NOMO-1 treated with DMSO at 0.1 percent for 48 hours (cell line): ENCODE data around the gene PARN.
"Not testable (repeated sequence)": the region's sequence is repeated elsewhere in the genome, so short reads cannot be mapped to it uniquely, and the experiment has no call there.

Experiments used
- DNase-seq: peaks from one replicate; lab custom pipeline; 2025; ENCODE audit not compliant: unreplicated experiment; lab: John Stamatoyannopoulos, UW

Gene PARN

GRCh38 chr16:14629919-14630619, at the start of gene PARN:
Gene PARN (minus strand): TSS chr16:14630260. CDS start chr16:14630125, 135 bp downstream.
- peak; percentile 99 for DNase-seq

DNA sequence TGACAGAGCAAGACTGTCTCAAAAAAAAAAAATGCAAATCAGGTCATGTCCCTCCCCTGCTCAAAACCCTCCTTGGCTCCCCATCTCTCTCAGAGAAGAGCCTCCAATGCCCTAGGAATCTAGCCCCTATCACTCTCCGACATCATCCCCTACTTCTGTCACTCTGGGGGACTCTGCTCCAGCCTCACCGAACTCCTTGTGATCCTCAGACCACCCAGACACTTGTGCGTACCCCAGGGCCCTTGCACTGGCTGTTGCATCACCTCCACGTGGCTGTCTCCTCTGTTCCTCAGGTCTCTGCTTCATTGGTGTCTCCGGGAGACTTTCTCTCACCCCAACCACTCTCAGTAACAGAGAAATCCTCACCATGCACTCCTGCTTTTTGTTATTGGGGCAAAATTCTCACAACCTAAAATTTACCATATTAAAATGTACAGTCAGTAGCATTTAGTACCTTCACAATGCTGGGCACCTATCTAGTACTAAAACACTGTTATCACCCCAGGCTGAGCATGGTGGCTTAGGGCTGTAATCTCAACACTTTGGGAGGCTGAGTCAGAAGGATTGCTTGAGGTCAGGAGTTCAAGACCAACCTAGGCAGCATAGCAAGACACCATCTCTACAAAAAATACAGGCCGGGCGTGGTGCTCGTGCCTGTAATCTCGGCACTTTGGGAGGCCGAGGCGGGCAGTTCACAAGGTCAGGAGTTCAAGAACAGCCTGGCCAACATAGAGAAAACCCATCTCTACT, 48.9 kb upstream of the PARN start:
- no peak for DNase-seq

DNA sequence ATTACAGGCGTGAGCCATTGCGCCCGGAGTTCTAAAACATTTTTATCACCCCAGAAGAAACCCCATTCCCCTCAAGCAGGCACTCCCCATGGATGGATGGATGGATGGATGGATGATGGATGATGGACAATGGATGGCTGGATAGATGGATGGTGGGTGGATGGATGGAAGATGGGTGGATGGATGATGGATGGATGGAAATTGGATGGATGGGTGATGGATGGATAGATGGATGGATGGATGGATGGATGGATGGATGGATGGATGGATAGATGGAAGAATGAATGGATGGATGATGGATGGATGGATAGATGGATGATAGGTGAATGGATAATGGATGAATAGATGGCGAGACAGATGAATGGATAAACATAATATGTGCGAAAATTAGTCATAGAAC, 47.6 kb upstream of the PARN start:
- no peak for DNase-seq

DNA sequence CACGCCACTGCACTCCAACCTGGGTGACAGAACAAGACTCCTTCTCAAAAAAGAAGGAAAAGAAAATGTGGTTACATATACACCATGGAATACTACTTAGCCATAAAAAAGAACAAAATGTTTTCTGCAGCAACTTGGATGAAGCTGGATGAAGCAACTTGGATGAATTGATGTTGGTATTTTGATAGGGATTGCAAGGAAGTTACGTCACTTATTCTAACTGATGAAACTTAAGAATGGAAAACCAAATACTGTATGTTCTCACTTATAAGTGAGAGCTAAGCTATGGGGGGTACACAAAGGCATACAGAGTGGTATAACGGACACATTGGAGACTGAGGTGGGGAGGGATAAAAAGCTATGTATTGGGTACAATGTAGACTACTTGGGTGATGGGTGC, 46.6 kb upstream of the PARN start:
- DNase-seq: no peak

DNA sequence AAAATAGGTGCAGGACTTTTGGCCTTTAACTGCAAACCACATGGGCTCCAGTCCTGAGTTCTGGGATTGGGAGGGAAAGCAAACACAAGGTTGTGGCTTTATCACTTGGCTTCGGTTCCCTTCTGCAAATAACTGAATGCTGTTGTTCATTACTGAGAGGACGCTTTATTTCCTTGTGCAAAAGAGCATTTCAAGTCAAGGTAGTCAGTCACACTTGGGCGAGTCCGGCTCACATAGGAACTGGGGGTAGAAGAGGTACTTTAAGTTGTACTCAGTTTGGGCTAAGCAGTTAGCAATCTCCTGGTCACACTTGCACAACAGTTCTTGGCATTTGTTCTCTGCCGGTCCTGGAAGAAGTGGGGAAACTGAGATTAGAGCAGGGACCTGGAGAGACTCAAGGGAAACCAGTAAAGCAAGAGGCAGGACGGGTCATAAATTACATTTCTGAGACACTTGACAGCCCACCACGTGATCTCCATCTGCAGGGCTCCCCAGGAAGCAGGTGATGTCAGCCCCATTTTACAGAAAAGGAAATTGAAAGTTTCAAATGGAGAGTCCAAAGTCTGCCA, 42.4 kb upstream of the PARN start:
- DNase-seq: no peak

- no peak for DNase-seq
Measured at GRCh38 chr16:14669776-14670175, 39.7 kb upstream of the PARN start.

GRCh38 chr16:14668556-14669223, 38.6 kb upstream of the PARN start:
- no peak for DNase-seq

DNA sequence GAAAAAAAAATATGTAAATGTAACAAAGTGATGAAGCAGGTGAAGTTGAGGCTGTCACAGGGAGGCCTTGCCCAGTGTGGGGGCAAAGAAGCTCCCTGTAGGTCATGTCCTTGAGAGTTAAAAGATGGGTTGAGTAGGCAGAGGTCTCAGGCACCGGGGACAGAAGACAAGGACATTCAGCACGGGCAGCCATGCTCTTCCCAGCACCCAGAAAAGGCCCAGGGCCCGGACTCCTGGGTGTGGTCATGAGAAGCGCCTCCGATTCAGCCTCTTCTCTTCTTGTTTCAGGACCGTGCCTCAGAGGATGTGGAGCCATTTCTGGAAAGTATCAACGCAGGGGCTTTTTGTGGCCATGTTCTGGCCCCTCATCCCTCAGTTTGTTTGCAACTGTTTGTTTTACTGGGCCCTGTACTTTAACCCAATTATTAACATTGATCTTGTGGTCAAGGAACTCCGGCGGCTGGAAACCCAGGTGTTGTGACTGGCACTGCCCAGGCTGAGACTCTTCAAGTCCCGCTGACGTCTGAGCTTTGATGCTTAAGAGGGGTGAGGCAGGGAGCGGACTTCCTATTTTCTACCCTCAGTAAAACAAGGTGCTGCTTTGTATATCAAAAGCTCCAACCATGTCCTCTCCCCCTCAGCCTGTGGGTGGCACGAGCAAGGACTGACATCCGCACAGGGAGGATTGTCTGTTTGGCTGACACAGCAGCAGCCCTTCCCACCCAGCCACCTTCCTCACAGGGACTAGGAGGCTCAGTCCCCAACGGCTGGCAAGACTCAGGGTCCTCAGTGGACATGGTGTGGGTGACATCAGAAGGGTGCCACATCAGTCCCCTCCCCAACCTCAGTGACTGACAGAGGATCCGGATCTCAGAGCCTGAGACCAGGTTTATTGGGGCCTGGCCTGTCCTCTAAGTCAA, 37.5 kb upstream of the PARN start:
- DNase-seq: no peak

DNA sequence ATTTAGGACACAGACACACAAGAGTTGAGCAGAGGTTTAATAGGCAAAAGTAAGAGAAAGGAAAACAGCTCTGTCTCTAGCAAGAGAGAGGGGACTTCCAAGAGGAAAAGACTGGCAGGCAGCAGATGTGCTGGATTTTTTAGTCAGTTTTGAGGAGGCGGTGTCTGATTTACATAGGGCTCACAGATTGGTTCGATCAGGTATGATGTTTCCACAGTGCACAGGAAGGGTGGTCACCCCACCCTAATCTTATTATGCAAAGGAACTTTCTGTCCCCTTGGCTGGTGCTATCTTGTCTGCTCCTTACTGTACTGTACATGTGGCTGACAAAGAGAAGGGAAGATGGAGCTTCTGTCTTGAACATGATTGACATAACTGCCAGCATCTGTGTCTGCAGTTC, 28.0 kb upstream of the PARN start:
- DNase-seq: no peak

DNA sequence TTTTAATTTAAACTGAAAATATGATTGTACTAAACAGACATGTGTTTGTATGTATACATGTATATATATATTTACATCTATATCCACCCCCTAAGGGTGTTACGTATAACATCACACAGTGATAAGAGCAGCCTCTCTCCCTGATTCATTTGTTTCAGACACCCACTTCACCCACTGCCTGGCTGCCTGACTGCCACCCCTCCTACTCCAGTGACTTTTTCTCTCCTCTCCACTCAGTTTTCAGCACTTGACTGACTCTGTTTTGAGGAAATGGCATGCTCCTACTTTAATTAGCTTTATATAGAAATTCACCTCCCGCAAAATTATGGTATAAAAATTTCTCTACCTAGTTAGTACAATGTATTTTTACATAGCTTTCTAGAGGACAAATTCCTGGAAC, 22.7 kb upstream of the PARN start:
- DNase-seq: no peak

DNA sequence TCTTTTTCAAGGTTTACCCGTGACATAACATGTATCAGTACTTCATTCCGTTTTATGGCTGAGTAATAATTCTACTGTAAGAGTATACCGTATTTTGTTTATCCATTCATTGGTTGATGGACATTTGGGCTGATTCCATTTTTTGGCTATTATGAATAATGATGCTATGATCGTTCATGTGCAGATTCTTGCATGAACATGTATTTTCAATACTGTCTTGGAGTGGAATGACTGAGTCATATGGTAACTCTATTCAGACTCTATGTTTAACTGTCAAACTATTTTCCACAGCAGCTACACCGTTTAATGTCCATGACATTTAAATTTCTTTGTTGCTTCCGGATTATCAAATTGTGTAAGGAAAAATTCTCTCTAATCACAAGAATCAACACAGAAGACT, 20.6 kb upstream of the PARN start:
- DNase-seq: no peak

DNA sequence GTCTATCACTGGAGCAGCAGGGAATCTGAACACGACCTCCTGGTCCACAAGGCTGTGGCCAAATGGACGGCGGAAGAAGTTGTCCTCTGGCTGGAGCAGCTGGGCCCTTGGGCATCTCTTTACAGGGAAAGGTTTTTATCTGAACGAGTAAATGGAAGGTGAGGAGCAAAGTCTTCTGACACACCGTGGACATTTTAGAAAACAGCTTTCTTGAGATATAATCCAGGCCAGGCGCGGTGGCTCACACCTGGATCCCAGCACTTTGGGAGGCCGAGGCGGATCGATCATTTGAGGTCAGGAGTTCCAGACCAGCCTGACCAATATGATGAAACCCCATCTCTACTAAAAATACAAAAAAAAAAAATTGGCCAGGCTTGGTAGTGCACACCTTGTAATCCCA, 19.8 kb upstream of the PARN start:
- DNase-seq: no peak

- DNase-seq: no peak
Measured at GRCh38 chr16:14641926-14642325, 11.9 kb upstream of the PARN start.

DNA sequence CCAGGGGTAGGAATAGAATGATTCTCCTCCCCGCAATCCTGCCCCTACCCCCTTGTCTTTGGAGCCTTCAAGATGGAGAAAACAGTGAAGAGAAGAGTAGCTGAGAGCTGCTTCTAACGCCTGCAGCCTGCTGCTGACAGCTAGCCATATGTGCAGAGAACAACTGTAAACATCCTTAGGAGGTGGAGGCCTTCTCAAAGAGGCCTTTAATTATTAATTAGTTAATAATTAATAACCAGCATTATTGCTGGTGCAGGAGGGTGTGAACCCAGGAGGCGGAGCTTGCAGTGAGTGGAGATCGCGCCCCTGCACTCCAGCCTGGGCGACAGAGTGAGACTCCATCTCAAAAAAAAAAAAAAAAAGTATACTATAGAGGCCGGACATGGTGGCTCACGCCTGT, 11.1 kb upstream of the PARN start:
- no peak for DNase-seq

DNA sequence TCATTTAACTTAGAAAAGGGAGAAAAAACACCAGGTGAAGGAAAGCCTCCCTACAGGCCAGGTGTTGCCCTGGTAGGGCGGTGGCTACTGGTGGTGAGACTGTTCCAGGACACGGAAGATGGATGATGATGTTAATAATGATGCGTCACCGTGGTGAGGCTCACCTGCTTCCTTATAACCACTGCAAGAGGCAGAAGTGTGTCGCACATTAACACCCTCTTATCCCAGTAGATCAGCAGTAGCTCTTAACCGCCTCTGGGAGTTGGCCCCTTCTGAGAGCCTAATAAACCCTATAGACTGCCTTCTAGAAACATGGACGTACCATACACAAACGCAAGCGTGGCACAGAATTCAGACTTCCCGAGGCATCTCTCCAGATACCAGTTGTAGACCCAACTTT, 10.5 kb upstream of the PARN start:
- no peak for DNase-seq

DNA sequence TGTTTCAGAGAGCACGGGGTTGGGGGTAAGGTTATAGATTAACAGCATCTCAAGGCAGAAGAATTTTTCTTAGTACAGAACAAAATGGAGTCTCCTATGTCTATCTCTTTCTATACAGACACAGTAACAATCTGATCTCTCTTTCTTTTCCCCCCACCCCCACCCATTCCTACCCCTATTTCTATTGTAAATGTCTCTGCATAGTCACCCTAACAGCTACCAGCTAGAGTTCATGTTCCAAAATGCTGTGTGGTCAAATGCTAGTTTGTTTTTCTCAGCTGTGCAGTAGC, 6.8 kb upstream of the PARN start:
- DNase-seq: not testable (repeated sequence)

DNA sequence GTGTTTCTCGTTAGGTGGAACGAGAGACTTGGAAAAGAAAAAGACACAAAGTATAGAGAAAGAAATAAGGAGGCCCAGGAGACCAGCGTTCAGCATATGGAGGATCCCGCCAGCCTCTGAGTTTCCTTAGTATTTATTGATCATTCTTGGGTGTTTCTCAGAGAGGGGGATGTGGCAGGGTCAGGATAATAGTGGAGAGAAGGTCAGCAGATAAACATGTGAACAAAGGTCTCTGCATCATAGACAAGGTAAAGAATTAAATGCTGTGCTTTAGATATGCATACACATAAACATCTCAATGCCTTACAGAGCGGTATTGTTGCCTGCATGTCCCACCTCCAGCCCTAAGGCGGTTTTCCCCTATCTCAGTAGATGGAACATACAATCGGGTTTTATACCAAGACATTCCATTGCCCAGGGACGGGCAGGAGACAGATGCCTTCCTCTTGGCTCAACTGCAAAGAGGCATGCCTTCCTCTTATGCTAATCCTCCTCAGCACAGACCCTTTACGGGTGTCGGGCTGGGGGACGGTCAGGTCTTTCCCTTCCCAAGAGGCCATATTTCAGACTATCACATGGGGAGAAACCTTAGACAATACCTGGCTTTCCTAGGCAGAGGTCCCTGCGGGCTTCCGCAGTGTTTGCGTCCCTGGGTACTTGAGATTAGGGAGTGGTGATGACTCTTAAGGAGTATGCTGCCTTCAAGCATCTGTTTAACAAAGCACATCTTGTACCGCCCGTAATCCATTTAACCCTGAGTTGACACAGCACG, 6.3 kb upstream of the PARN start:
- DNase-seq: not testable (repeated sequence)

DNA sequence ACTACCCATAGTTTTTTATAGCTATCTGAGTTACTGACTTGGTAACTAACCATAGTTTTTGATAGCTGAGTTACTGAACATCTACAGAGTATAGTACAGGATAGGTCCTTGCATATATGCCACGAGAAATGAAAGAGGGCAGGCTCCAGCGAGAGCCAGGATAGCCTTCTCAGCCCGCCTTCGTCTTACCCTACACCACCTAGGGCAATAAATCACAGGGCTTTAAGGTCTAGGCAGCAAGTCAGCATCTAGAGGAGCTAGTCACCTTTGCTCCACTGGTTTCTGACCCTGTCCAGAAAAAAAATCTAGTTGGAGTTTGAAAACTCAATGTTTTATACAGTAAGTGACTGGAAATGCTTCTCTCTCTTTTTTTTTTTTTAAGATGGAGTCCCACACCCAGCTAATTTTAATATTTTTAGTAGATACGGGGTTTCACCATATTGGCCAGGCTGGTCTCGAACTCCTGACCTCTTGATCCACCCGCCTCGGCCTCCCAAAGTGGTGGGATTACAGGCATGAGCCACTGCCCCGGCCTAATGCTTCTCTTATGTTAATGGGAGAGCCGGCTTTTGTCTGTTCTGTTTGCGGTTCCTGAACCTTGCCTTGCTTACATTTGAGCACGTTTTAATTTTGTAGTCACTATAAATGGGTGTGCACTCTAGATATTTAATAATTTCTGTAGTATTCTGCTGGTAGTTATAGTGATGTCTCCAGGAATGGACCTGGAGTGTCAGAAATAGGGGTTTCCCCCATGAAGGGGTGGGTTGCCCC, 5.5 kb upstream of the PARN start:
- DNase-seq: no peak

GRCh38 chr16:14634389-14634725, 4.3 kb upstream of the PARN start:
- DNase-seq: no peak
